ENCODE measurements around the gene NR2E1. TPM values are rescaled to one million over a fixed set of nuclear protein-coding genes. Genes with fewer than 3 reads are reported as not detected.

The NR2E1 gene
- polyA plus RNA-seq, 3 donors from 2014 or later, result not detected

DNA sequence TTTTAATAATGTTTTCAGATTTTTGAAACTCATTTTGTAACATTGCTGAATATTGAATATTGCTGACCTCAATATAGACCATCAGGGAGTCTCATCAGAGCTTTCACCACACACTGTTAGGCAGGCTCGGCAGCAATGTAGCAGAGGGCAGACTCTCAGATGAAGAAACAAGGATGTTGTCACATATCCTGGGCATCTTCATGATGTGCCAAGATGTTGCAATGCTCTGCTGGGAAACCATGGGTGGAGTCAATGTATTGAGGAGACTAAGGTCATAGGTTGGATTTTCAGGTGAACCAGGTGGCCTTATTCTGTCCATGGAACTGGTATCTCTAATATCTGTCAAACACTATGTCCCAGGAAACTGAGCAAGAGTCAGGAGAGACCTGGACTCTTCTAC, 27.3 kb downstream of the NR2E1 start:
- Mint-ChIP-seq H3K27me3 (ENCODE audit: low read depth in 3 of 3) (peaks cover 3 to 9% (median 4%) of the 10 kb centered on the region in 3 donors), H3K4me1 (no peaks in the 10 kb centered on the region), H3K36me3 (peaks cover 0 to 2% (median 2%) of the 10 kb centered on the region in 3 donors), H3K4me3 (no peak overlapping the region), H3K9me3 (no peaks in the 10 kb centered on the region), H3K27ac (no peak overlapping the region)
- DNase-seq, result no peak

DNA sequence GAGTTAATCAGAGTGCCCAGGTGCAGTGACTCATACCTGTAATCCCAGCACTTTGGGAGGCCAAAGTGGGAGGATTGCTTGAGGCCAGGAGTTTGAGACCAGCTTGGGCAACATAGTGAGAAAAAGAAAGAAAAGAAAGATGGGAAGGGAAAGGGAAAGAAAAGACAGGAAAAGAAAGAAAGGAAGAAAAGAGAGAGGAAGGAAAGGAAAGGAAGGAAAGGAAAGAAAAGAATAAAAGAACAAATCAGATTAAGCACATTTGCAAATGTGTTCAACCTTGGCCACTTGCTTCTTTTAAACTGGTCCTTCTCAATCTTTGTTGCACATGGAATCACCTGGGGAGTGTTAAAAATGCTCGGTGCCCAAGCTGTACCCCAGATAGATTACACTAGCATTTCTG, 28.0 kb downstream of the NR2E1 start:
- Mint-ChIP-seq H3K4me1 (no peaks in the 10 kb centered on the region), H3K4me3 (no peak overlapping the region), H3K36me3 (peaks cover 0 to 4% (median 4%) of the 10 kb centered on the region in 3 donors), H3K27ac (no peak overlapping the region), H3K27me3 (ENCODE audit: low read depth in 3 of 3) (peaks cover 3 to 4% (median 4%) of the 10 kb centered on the region in 3 donors), H3K9me3 (no peaks in the 10 kb centered on the region)
- DNase-seq, result no peak

DNA sequence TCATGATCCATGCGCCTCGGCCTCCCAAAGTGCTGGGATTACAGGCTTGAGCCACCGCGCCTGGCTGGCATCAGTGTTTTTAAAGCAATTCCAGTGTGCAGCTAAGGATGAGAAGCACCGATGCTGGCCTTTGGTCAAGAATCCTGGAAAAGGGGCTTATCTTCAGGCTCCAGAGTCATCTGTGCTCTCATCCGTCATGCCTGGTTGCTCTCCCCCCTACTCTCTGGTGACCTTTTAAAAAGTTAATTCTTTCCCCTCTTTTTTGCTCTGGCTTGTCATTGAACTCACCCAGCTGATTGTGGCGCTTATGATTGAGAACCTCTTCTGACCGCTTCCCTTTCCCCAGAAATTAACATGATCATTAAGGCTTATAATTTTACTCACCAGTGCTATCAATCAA, 28.7 kb downstream of the NR2E1 start:
- H3K9me3 Mint-ChIP-seq, result no peaks in the 10 kb centered on the region

GRCh38 chr6:108195209-108195608, 29.4 kb downstream of the NR2E1 start:
- Mint-ChIP-seq H3K9me3 (no peaks in the 10 kb centered on the region), H3K36me3 (peaks cover 0 to 4% (median 4%) of the 10 kb centered on the region in 3 donors), H3K27ac (no peak overlapping the region), H3K4me3 (no peak overlapping the region), H3K27me3 (ENCODE audit: low read depth in 3 of 3) (peaks cover 3 to 4% (median 4%) of the 10 kb centered on the region in 3 donors), H3K4me1 (no peaks in the 10 kb centered on the region)
- DNase-seq, result no peak

More for the DNA sequence above, 28.7 kb downstream of the NR2E1 start:
- Mint-ChIP-seq H3K27me3 (ENCODE audit: low read depth in 3 of 3) (peaks cover 3 to 4% (median 4%) of the 10 kb centered on the region in 3 donors), H3K4me3 (no peak overlapping the region), H3K4me1 (no peaks in the 10 kb centered on the region), H3K36me3 (peaks cover 0 to 4% (median 4%) of the 10 kb centered on the region in 3 donors), H3K27ac (no peak overlapping the region)
- DNase-seq, result no peak

- Mint-ChIP-seq H3K4me1 (no peaks in the 10 kb centered on the region), H3K27ac (no peak overlapping the region), H3K36me3 (peaks cover under 1 to 4% (median 4%) of the 10 kb centered on the region in 3 donors), H3K9me3 (no peaks in the 10 kb centered on the region), H3K27me3 (ENCODE audit: low read depth in 3 of 3) (peaks cover 0 to 3% (median 0%) of the 10 kb centered on the region in 3 donors), H3K4me3 (no peak overlapping the region)
- DNase-seq, result no peak
These were observed 33.1 kb downstream of the NR2E1 start for GRCh38 chr6:108198761-108199498.

GRCh38 chr6:108200186-108200585, 34.4 kb downstream of the NR2E1 start:
- H3K36me3 Mint-ChIP-seq, result peaks cover 4% of the 10 kb centered on the region in 3 donors
- no peaks in the 10 kb centered on the region for H3K9me3 Mint-ChIP-seq
- peaks cover 0 to 3% (median 0%) of the 10 kb centered on the region in 3 donors for H3K27me3 Mint-ChIP-seq (ENCODE audit: low read depth in 3 of 3)
- no peak overlapping the region for H3K4me3 Mint-ChIP-seq
- H3K27ac Mint-ChIP-seq, result peak overlapping the region in 1 of 6 donors; percentile 22
- DNase-seq, result no peak
- H3K4me1 Mint-ChIP-seq, result peaks cover 0 to under 1% of the 10 kb centered on the region in 2 donors

DNA sequence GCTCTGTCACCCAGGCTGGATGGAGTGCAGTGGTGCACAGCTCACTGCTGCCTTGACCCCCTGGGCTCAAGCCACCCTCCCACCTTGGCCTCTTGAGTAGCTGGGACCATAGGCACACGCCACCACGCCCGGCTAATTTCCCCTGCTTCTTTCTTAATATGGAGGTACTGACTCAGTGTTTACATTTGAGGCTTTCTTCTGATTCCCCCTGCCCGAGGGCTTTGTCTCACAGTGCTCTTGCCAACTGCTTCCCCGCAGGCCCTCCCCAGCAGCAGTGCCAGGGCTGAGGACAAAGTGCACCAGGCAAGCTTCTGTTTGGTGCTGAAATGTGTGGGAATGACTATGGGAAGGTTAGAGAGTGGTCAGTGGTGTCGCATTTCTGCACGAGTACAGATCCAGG, 34.8 kb downstream of the NR2E1 start:
- Mint-ChIP-seq H3K4me3 (no peak overlapping the region), H3K27ac (peak overlapping the region in 1 of 6 donors; percentile 64), H3K36me3 (peaks cover 4% of the 10 kb centered on the region in 3 donors), H3K27me3 (ENCODE audit: low read depth in 3 of 3) (peaks cover 0 to 5% (median 0%) of the 10 kb centered on the region in 3 donors), H3K4me1 (peaks cover 0 to 5% of the 10 kb centered on the region in 2 donors), H3K9me3 (no peaks in the 10 kb centered on the region)
- DNase-seq, result no peak

DNA sequence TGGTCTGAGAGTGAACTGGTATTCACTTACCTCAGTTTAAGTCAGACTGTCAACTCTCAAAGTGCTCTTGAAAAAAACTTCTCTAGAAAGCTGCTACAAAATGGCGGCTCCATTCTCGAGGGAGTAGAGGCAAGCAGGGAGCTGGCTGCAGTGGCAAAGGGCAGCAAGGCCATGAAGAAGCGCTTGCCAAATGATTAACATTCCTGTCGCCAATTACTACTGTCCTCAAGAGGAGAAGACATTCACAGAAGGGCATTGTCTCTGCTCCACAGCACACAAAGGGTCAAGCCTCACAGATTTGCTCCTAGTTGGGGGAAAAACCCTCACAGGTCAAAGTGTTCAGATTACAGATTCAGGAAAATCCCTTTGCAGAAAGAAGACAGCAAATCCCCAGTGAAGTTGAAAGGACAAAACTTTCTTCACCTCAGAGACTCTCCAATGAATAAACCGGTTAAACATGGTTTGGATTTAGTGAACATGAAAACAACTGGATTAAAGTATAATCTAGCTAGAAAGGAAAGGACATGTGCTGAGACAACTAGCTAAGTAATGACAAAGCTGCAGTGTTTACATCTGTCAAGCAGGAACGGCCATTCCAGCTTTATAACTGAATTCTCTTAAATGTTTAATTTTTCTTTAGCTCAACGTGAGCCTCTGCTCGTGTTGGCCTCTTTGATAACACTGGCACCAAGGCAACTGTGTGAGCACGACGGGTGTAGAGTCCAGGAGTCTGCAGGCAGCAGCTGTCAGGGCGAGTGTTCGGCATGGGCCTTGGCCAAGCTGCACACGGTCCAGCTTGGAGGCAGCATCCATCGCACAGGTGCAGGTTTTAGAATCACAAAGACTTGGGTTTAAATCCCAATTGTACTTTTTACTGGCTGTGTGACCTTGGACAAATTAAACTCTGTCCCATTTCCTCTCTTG, 37.6 kb downstream of the NR2E1 start:
- H3K4me3 Mint-ChIP-seq, result no peak overlapping the region

DNA sequence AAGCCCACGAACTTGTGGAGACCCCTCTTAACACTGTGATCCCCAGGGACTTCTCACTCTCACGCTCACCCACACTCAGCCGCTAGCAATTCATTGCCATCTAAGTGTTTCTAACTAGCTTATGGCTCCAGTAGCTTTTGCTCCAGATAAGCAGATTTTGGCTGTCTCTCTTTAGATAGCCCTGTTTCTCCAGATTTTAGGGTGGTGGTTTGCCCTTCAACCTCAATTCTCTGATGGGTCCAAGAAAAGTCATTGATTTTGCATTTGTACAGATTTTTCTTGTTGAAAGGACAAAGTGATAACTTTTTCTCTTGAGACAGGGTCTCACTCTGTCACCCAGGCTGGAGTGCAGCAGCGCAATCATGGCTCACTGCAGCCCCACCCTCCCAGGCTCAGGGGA, 41.2 kb downstream of the NR2E1 start:
- no peak overlapping the region for H3K4me3 Mint-ChIP-seq
- no peak for DNase-seq
- H3K27ac Mint-ChIP-seq, result no peak overlapping the region
- peaks cover 0 to 10% of the 10 kb centered on the region in 2 donors for H3K4me1 Mint-ChIP-seq
- peaks cover 12 to 23% (median 12%) of the 10 kb centered on the region in 3 donors for H3K36me3 Mint-ChIP-seq
- H3K9me3 Mint-ChIP-seq, result no peaks in the 10 kb centered on the region
- peaks cover 0 to 3% (median 0%) of the 10 kb centered on the region in 3 donors for H3K27me3 Mint-ChIP-seq (ENCODE audit: low read depth in 3 of 3)

More for the DNA sequence above, 37.6 kb downstream of the NR2E1 start:
- Mint-ChIP-seq H3K27me3 (ENCODE audit: low read depth in 3 of 3) (peaks cover 0 to 5% (median 0%) of the 10 kb centered on the region in 3 donors), H3K36me3 (peaks cover 4 to 10% (median 4%) of the 10 kb centered on the region in 3 donors), H3K27ac (no peak overlapping the region), H3K9me3 (no peaks in the 10 kb centered on the region), H3K4me1 (peaks cover 0 to 10% of the 10 kb centered on the region in 2 donors)
- no peak for DNase-seq

DNA sequence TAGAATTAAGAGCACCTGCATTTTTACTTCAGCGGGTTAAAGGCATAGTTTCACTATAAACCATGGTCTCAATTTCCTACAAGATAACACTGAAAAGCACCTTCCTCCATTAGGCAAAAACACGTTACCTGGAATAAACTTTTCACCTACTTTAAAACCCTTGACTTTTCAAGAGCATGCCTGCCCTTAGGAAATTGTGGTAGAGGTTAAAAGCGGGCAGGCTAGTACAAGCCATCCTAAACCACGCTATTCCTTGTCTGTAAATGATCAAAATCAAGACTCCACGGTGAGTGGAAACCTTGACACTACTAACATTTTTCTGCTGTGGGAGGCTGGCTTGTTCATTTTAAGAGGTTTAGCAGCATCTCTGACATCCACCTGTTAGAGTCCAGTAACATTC, 43.9 kb downstream of the NR2E1 start:
- peaks cover 8 to 27% (median 17%) of the 10 kb centered on the region in 3 donors for H3K36me3 Mint-ChIP-seq
- H3K9me3 Mint-ChIP-seq, result no peaks in the 10 kb centered on the region
- no peak for DNase-seq
- H3K4me3 Mint-ChIP-seq, result no peak overlapping the region
- H3K27me3 Mint-ChIP-seq (ENCODE audit: low read depth in 3 of 3), result peaks cover 0 to 3% (median 0%) of the 10 kb centered on the region in 3 donors
- no peak overlapping the region for H3K27ac Mint-ChIP-seq
- H3K4me1 Mint-ChIP-seq, result peaks cover 0 to 10% of the 10 kb centered on the region in 2 donors

DNA sequence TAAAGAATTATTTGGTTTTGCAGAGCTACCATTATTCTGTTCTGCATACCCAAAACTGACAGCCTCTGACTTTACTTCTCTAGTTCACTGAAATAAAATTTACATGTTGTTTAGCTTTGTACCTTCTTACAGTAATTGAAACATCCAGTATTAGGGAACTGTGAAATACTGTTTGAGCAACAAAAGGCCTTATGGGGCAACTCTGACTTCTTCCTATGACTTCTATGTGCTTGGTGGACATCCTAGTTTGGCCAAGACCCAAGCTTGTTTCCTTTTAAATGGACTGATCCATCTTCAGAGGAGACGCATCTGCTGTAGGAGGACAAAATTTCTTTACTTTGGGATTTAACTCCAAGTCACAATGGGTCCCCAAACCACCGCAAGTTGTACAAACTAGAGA, 44.7 kb downstream of the NR2E1 start:
- Mint-ChIP-seq H3K36me3 (peaks cover 12 to 32% (median 20%) of the 10 kb centered on the region in 3 donors), H3K27me3 (ENCODE audit: low read depth in 3 of 3) (peaks cover 0 to 1% (median 0%) of the 10 kb centered on the region in 3 donors)

GRCh38 chr6:108211671-108212070, 45.8 kb downstream of the NR2E1 start:
- Mint-ChIP-seq H3K4me1 (peaks cover 2 to 4% of the 10 kb centered on the region in 2 donors), H3K36me3 (peaks cover 13 to 26% (median 20%) of the 10 kb centered on the region in 3 donors), H3K27me3 (ENCODE audit: low read depth in 3 of 3) (no peaks in the 10 kb centered on the region), H3K27ac (no peak overlapping the region), H3K4me3 (no peak overlapping the region), H3K9me3 (no peaks in the 10 kb centered on the region)
- no peak for DNase-seq

More for the DNA sequence above, 44.7 kb downstream of the NR2E1 start:
- Mint-ChIP-seq H3K4me3 (no peak overlapping the region), H3K27ac (peak overlapping the region in 1 of 6 donors; percentile 22), H3K4me1 (peaks cover 2 to 6% of the 10 kb centered on the region in 2 donors), H3K9me3 (no peaks in the 10 kb centered on the region)
- no peak for DNase-seq

DNA sequence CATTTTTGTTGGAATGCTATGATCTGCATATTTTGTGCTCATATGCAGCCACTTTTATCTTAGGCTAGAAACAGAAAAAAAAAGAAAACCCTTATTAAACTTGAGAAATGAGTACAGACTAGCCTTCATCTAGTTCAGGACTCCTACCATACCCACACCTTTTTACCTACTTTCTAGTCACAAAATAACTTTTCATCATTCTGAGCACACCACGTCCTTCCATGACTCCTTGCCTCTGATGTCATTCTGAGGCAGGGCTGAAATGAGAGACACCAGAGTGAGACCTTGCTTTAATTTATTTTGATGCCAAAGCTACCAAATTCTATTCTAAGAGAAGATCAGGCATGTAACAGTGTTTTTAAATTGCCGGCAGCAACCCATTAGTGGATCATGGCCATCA, 56.2 kb downstream of the NR2E1 start:
- Mint-ChIP-seq H3K4me3 (no peak overlapping the region), H3K36me3 (peaks cover 4 to 21% (median 16%) of the 10 kb centered on the region in 3 donors), H3K4me1 (peaks cover 21 to 23% of the 10 kb centered on the region in 2 donors), H3K27me3 (ENCODE audit: low read depth in 3 of 3) (peaks cover 0 to 1% (median 0%) of the 10 kb centered on the region in 3 donors), H3K9me3 (no peaks in the 10 kb centered on the region), H3K27ac (peak overlapping the region in 5 of 6 donors; percentile 1 to 63 (median 23))
- no peak for DNase-seq

Measured in immature natural killer cell (primary cell).